ENCODE results near the gene CDC5L.

Gene CDC5L

DNA sequence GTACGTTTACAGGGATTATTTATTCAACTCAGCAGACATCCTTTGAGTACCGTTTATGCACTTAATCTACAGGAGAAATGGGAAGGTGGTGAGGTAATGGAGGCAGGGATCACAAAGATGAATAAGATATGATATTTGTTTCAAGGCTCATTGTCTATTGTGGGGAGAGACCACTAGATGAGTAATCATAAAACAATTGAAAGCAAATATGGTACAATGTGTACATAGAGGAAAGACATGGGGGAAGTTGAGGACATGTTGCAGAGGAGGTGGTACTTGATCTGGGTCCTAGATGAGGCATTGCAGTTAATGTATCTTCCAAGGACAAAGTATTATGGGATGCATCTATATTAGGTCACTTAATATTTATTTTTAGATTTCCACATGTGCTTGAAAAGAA lies 13.7 kb upstream of the CDC5L start:
- DNase-seq (ENCODE audit: low spot score): no peak

DNA sequence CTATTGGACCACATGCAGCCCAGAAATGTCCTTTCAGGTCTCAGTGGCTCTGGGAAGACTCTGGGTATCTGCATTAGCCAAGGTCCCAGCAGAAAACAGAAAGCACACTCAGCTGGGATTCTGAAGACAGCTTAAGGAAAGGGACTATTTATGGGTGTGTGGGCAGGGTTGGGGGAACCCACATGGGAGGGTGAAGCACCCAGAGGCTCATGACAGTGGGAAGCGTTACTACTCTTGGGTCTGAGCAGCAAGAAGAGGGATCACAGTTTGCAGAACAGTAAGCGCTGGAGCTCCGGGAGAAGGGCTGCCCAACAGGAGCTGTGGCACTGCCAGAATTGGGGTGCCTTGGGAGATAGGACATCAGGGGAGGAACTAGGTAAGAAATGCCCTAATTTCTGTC lies 12.4 kb upstream of the CDC5L start:
- no peak for DNase-seq (ENCODE audit: low spot score)

DNA sequence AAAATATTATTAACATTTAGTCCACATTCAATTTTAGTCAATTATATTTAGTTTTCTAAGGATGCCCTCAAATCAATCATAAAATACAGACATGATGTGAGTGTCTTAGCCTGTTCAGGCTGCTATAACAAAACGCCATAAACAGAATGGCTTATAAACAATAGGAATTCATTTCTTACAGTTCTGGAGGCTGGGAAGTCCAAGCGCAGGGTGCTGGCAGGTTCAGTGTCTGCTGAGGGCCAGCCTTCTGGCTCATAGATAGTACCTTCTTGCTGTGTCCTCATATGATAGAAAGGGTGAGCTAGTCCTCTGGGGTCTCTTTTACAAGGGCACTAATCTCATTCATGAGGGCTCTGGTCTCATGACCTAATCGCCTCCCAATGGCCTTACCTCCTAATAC lies 10.0 kb upstream of the CDC5L start:
- no peak for DNase-seq (ENCODE audit: low spot score)

DNA sequence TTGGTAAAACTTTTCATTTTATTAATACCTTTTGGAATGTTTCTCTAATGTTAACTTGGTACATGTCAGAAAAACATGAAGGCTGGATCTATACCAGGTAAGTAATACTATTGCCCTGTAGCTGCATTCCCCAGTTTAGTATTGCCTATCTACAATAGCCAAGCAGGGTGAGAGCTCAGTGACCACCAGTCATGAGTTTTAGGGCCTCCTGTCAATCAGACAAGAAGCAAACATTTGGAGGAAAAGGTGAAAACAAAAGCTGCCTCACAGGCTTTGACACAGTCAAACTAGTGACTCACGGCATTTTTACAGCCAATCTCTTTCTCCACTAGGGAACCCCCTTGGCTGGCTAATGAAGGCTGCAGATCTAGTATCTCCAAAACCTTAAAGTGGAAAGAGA lies 9.5 kb upstream of the CDC5L start:
- DNase-seq (ENCODE audit: low spot score): no peak

DNA sequence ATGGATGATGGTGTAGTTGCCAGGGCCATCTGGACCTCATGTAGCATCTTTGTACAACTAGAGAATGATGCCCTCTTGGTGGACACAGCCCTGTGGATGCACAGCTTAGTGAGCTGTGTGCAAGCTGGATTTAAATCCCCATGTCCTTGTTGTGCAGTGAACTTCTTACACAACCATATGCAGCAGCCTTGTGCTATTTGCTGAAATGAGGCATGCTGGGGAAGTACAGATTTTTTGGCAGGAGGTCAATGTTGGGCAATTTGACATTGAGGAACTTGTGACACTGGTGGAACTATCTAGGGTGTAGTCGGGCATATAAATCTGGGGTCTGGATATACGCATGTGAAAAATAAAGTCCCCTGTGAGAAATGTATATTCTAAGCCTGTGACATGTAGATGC lies 5.8 kb upstream of the CDC5L start:
- DNase-seq (ENCODE audit: low spot score): no peak

DNA sequence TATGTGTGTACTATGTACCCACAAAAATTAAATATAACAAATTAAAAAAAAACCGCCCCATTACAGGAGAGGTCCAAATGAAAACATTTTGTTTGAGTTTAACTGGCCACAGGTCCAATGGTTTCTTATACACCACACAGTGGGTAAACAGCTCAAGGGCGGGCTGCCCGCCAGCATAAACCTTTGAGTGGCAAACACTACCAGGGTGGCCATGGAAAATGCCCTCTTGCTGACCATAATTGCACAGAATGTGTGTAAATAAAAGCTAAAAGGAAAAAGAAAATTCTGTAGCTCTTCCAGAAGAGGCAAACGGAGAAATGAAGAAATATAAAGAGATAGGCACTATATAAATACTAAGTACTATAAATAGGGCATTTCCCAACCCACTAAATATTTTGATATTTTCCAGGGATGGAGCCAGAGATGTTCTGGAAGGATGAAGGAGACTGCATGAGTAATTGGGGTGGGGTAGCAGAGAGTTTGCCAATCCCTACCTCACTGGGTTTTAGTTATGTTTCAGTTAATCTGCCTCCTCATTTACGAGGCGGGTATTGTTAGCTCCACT lies 1.1 kb upstream of the CDC5L start:
- no peak for DNase-seq (ENCODE audit: low spot score)

DNA sequence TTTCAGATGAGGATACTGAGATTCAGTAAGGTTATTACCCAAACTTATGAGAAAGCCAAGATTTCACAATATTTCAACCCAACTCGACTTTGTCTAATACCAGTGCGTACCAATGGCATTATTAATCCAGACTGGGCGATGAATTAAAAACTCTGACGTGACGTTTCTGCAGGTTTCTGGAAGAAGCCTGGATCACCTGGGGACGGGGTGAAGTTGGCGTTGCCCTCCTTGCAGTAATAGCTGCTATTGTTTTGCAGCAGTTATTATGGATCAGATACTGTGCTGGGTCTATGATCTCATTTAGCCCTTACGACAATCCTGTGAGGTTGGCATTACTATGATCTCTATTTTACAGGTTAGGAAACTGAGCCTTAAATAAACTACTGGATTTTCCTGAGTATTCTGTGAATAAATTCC lies 569 bp upstream of the CDC5L start:
- DNase-seq (ENCODE audit: low spot score): no peak

DNA sequence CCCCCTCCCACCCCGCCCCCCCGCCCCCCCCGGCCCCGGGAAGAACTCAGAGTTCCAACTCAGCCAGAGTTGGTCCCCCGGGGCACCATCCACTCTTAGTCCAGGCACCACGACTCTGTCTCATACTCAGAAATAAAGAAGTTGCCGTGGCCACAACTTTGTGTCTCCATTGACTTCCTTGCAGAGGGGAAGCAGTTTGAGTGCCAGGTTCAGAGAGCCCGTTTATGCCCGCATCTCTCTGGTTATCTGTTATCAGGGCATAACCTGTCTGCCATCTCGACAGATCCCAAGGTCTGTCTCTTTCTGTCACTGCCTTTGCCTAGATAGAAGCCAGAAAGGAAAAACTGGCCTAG lies 605 bp downstream of the CDC5L start:
- peak; percentile 23 for DNase-seq (ENCODE audit: low spot score)

DNA sequence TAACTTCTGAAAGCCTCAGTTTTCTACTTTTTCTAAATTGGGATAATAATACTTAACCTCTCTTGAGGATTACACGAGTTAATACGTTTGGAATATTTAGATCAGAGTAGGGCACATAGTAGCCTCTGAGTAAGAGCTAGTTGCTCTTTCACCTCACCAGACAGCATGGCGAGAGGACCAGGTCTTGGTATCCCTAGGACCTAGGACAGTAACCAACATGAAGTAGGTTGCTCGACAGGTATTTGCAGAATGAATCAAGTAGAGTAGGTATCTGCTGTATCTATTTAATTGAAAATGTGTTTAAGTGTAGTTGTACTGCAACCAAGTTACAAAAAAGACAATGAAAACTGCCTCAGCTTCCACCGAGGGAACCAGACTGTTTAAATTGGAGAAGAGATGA lies 1.4 kb downstream of the CDC5L start:
- no peak for DNase-seq (ENCODE audit: low spot score)

DNA sequence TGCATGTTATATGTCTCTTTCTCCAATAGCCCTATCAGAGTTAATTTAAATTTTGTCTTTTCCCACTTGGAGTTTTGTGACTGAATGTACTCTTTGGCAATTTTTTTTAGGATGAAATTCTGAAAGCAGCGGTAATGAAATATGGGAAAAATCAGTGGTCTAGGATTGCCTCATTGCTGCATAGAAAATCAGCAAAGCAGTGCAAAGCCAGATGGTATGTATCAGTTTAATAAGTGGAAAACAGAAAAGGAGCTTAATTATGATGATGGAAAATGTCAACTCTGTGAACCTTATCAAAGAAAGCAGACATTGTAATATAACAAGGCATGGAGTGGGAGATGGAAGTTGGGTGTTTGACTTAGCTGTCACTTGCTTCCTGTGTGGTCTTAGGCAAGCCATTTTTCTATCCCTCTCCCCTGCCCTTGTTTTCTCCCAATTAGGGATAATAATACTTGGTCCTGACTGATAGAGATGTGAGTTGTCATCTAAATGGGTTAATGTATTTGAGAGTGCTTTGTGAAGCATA lies 2.7 kb downstream of the CDC5L start:
- DNase-seq (ENCODE audit: low spot score): no peak

DNA sequence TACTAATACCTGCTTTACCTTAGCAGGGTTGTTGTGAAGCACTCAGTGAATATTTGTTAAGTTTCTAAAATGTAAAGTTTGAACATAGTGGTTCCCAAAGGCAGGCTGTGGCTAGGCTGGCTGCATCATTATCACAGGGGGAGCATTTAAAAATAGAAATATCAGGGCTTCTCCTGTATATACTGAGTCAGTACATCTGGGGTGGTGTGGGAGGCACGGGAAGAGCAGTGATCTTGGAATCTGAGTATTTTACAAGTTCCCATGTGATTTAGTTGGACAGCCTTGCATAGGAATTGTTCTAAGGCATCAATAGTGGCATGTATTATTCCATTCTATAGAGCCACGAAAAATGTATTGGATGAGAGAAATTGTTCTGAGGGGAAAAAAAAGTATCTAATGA lies 8.0 kb downstream of the CDC5L start:
- no peak for DNase-seq (ENCODE audit: low spot score)

DNA sequence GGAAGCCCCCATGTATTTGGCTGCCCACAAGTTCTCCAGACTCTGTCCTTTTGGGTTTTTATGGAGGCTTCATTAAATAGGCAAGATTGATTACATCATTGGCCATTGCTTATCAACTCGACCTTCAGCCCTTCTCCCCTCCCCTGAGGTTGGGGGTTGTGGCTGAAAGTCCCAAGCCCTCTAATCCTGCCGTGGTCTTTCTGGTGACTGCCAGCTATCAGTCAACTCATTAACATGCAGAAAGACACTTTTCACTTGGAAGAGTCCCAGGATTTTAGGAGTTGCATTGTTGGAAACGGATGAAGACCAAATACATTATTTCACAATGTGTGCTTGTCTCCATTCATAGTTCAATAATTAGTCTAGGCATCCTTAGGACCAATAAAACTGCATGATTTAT lies 9.5 kb downstream of the CDC5L start:
- no peak for DNase-seq (ENCODE audit: low spot score)

DNA sequence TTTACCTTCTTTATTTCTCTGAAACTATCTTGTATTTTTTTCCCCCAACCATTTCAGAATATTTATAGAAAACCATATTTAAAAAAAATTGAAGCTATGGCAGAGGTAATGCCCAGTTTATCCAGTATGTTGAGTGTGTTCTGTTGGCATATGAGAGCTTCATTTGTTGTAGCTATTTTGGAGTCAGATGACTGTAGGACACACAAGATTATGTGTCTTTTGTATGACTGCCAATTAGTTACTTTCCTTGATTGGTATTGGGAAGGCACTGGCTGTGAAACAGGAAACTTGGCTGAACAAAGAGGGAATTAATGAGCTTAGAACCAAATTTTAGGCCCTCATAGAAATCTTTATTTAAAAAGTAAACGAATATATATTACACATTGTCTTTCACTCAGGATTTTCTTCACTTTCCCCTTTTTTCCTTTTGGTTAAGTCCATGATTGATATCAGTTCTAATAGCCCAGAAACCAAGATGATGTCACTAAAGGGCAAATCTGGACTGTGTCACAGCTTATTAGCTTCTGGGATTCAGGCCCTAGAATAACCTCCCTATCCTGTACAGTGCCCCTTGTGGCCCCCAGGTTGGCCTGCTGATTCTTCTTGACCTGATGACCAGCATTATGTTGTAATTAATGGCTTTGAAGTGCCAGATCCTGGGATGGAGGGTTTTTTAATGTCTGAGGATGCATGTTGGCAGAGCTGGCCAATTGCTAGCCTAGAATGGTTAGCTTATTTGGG lies 10.1 kb downstream of the CDC5L start:
- DNase-seq (ENCODE audit: low spot score): no peak

DNA sequence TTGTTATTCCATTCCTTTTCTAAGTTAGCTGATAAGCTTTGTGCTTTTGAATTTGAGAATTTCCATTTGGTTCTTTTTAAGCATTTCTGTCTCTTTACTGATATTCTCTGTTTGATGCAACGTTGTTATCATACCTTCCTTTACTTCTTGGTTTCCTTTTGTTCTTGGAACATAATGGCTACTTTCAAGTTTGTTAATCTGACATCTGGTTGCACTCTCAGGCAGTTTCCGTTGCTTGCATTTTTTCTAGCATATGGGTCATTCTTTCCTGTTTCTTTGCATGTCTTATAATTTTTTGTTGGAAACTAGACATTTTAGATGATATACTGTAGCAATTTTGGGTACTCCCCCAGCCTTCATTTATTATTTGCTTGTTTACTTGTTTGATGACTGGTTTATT lies 12.5 kb downstream of the CDC5L start:
- no peak for DNase-seq (ENCODE audit: low spot score)

DNA sequence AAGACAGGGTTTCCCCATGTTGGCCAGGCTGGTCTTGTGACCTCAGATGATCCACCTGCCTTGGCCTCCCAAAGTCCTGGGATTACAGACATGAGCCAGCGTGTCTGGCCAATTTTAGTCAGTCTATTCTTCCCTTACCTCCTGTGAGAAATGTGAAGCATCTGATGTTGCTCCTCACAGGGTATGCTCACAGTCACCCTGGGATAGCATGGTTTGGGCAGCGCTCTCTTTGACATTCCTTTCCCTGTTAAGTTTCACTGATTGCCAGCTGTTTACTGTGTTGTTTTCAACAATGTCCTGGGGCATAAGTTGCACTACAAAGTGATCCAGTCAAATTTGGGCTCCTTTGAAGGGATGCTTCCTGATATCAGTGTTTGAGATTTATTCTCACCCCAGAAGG lies 13.1 kb downstream of the CDC5L start:
- no peak for DNase-seq (ENCODE audit: low spot score)

DNA sequence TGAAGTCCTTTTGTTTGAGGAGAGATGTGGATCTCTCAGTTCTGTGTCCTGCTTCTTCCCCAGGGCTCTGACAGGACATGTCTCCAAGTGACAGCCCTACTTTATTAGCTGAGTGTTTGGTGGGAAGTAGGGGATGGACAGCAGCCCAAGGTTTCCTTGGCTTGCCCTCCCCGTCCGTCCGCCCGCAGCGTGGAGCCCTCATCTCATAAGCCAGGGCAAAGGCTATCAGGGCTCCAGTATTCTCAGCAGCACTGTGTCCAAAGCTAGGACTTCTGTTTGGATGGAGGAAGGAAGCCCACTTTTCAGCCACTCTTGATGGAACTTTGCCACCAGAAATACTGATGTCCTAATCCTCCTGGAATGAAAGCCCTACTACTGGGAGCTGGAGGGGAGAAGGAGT lies 13.6 kb downstream of the CDC5L start:
- no peak for DNase-seq (ENCODE audit: low spot score)

DNA sequence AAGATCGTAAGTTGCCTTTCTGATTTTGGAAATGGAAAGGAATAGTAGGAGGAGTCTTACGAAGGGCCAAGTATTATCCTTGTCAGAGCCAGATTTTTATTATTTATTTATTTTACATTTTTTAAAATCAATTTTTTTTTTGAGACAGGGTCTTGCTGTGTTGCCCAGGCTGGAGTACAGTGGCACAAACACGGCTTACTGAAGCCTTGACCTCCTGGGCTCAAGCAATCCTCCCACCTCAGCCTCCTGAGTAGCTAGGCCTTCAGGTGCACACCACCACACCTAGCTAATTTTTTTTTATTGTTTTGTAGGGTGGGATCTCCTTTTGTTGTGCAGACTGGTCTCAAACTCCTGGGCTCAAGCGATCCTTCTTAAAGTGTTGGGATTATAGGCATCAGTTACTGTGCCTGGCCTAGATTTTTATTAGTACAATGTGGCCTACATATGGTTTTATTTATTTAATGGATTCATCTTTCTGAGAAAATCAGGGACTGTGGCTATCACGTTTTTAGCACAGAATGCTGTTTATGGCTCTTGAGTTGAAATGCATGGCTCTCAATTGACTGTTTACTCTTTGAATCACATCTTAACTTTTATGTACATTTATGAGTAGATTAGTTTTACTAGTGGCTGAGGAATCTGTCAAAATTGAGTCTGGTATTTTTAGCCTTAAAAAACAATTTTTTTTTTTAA lies 16.7 kb downstream of the CDC5L start:
- DNase-seq (ENCODE audit: low spot score): no peak

DNA sequence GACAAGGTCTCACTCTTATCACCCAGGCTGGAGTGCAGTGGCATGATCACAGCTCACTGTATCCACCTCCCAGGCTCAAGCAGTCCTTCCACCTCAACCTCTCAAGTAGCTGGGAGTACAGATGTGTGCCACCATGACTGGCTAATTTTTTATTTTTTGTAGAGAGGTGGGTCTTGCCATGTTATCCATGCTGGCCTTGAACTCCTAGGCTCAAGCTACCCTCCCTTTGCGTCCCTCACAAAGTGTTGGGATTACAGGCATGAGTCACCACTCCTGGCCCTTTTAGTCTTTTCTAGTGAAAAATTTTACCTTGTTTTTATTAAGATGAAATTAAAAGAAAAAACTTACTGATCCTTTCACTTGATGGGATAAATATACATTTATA lies 17.2 kb downstream of the CDC5L start:
- no peak for DNase-seq (ENCODE audit: low spot score)

DNA sequence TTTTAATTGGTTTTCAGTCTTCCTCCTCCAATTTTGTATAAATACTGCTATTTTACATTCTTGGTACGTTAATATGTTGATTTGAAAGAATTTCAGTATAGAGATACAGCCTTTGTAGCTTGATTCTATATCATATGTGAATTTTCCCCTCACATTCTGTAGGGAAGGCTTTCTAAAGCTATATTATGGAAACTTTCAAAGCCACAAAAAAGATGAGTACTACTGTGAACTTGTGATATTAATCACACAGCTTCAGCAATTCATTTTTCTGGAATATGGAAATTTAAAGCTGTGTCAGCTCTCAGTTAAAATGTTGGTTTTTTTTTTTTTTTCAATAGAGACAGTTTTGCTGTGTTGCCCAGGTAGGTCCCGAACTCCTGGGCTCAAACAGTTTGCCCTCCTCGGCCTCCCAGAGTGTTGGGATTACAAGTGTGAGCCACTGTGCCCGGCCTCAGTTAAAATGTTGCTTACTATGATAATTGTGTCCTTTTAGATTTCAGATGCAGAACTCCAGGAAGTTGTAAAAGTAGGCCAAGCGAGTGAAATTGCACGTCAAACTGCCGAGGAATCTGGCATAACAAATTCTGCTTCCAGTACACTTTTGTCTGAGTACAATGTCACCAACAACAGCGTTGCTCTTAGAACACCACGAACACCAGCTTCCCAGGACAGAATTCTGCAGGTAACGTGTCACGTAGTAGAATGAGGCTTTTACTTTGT lies 20.6 kb downstream of the CDC5L start:
- DNase-seq (ENCODE audit: low spot score): no peak

DNA sequence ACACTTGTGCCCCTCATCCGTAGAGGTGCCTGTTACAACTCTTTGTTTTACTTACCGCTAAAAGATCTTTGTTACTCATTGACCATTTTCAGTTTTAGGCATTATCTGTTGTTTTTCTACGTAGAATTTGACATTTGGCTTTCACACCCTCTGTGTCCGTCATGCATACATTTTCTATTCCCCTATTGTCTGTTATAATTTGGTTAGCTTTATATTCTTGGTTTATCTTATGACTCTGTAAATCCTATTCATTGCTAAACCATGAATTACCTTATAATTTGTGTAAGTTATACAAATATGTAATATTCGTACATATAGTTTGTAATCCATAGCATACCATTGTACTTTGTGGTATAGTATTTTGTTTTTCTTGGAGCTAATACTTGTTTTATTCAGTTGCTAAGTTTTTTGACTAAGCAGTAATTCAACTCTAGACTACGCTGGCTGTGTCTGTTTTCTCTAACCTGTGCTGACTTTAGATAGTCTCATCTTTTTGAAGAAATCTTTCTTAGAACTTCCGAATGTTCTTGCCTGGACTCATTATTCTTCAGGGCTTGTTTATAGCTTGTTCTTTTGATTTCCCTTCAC lies 21.8 kb downstream of the CDC5L start:
- DNase-seq (ENCODE audit: low spot score): no peak

DNA sequence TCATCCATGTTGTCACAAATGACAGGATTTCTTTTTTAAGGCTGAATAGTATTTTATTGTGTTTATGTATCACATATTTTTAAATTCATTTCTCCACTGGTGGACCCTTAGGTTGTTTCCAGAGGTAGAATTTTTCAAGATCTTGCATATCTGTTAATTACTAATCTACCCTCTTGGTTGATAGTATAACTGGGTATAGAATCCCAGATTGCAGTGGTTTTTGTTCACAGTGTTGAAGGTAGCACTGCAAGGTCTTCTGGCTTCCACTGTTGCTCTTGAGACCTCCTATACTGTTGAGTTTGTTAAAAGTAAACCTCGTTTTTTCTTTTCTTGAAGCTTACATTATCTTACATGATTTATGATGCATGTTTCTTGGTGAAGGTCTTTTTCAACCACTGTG lies 22.9 kb downstream of the CDC5L start:
- no peak for DNase-seq (ENCODE audit: low spot score)

DNA sequence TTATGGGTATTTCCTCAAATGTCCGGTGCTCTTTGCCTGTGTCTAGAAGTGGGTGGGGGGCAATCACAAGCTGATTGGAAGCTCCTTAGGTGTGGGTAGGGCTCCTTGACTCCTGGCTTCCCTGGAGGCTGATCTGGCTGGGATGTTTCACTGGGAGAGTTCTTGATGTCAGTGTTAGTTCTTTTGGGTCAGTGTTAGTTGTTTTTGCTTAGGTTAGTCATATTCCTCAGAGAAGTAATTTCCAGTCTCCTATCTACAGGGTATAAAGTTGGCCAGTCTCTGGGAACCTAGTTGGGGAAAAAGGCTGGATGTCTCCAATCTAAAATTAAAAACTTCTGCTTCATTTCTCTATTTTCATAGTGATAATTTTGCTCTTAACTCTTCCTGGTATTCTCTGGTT lies 23.6 kb downstream of the CDC5L start:
- no peak for DNase-seq (ENCODE audit: low spot score)

DNA sequence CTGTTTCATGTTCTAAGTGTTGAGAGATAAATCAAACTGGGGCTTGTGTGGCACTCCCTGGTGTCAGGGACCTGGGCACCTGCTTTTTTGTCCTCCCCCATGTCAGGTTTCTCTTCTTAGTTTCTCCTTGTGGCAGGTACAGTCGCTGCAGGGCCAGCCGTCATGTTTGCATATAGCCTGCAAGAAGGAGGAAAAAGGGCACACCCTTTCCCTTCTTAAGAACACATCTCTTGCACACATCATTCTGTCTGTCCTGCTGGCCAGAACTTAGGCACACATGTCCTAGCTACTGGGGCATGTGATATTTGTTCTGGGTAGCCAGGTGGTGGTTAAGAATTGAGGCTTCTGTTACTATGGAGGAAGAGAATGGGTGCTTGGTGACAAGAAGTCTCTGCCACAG lies 27.9 kb downstream of the CDC5L start:
- DNase-seq (ENCODE audit: low spot score): no peak

Measured in hematopoietic multipotent progenitor cell treated with erythropoietin and hydrocortisone succinate and interleukin-3 and kit ligand, for 15 days (in vitro differentiated cells).